Tibial nerve (tissue), 3 donors: Measurements from ENCODE around the gene JRKL.

ENCODE experiments used
- CTCF ChIP-seq, 5 experiments: fragments of 200-600 bp in 3 of 5; fragments of 450-650 bp in 2 of 5; sonication (generic) in 3 of 5; IDR thresholded peaks; one replicate each; pipeline ENCODE4 v1.5.1; 2016 to 2019; ENCODE audit warnings: antibody characterized with exemption in 5 of 5, mild to moderate bottlenecking in 3 of 5, moderate library complexity in 2 of 5
- POLR2A ChIP-seq, 2 donors: fragments of 450-650 bp; IDR thresholded peaks; one replicate each; pipeline ENCODE4 v1.6.1; 2017; ENCODE audit warnings: antibody characterized with exemption in 2 of 2, mild to moderate bottlenecking in 2 of 2, moderate library complexity in 2 of 2

GRCh38 chr11:96430668-96431067 lies 40.9 kb downstream of the JRKL start:
- TF ChIP-seq CTCF (IDR thresholded peaks at IDR 0.05) (no peak), POLR2A (IDR thresholded peaks at IDR 0.05) (no peak)
